Esophagus squamous epithelium (tissue), 5 donors: ENCODE measurements around the gene TSSK2. TPM values are rescaled to one million over a fixed set of nuclear protein-coding genes. Genes with fewer than 3 reads are reported as not detected.
A peak's percentile ranks its signal among the peaks of the same experiment; 100 is the strongest.

Experiments used
- DNase-seq: peaks from one replicate; lab custom pipeline; 2025; lab: John Stamatoyannopoulos, UW
- H3K27ac ChIP-seq, 4 donors: fragments of 200-600 bp; sonication (generic); one replicate each; pipeline ENCODE4 v1.5.1; 2016 to 2019; ENCODE audit warnings: mild to moderate bottlenecking in 1 of 4
- H3K27me3 ChIP-seq, 4 donors: fragments of 200-600 bp; sonication (generic); 1 replicate in 3 of 4; 2 replicates in 1 of 4; pipeline versions ENCODE4 v1.5.1 to v1.6.0; 2017 to 2021; ENCODE audit warnings: antibody characterized with exemption in 1 of 4
- H3K36me3 ChIP-seq, 3 donors: fragments of 200-600 bp; sonication (generic); one replicate each; pipeline ENCODE4 v1.5.1; 2016 to 2019
- H3K4me1 ChIP-seq, 3 donors: fragments of 200-600 bp; sonication (generic); one replicate each; pipeline ENCODE4 v1.5.1; 2017 to 2019
- H3K4me3 ChIP-seq, 4 donors: fragments of 200-600 bp; sonication (generic); 1 replicate in 3 of 4; 2 replicates in 1 of 4; pipeline ENCODE4 v1.5.1; 2016 to 2019; ENCODE audit warnings: mild to moderate bottlenecking in 2 of 4, moderate library complexity in 1 of 4
- H3K9me3 ChIP-seq, 3 donors: fragments of 200-600 bp; sonication (generic); one replicate each; pipeline ENCODE4 v1.5.1; 2016 to 2019
- CTCF ChIP-seq, 6 experiments: fragments of 450-650 bp in 4 of 6; fragments of 200-600 bp in 2 of 6; sonication (generic) in 2 of 6; IDR thresholded peaks; one replicate each; pipeline ENCODE4 v1.5.1; 2016 to 2019; ENCODE audit warnings: antibody characterized with exemption in 6 of 6, mild to moderate bottlenecking in 4 of 6, moderate library complexity in 4 of 6
- POLR2A ChIP-seq, 4 donors: fragments of 450-650 bp; IDR thresholded peaks; one replicate each; pipeline ENCODE4 v1.6.1; 2017; ENCODE audit warnings: antibody characterized with exemption in 4 of 4, mild to moderate bottlenecking in 4 of 4, moderate library complexity in 3 of 4
- WGBS, 2 donors: methylation state at CpG; one replicate each; pipeline ENCODE4 v1.1.5; 2018; 5-methylcytosine and 5-hydroxymethylcytosine counted together
- intact Hi-C: fragments of 100-400 bp; cut with DNase I; formaldehyde crosslinking; loops from one replicate; pipeline ENCODE4 v1.15.0; 2022
- total RNA-seq, 4 donors: library from RNA; depleted of rRNA; stranded (reverse); fragments of >200 nt; gene quantifications; one replicate each; pipeline ENCODE4 v1.1.0, GENCODE V29; 2016
- donor health status: DM: yes; HTN: yes; CAD: no.

Gene TSSK2
- total RNA-seq, 4 donors from 2014 or later: 0.18 TPM; not detected in 3

GRCh38 chr22:19110064-19110458 lies 21.0 kb upstream of the TSSK2 start:
- TF ChIP-seq CTCF (IDR thresholded peaks at IDR 0.05) (no peak), POLR2A (IDR thresholded peaks at IDR 0.05) (no peak)
- H3K9me3 ChIP-seq: no peaks in the 10 kb centered on the region
- H3K4me1 ChIP-seq: peaks cover 14 to 92% (median 35%) of the 10 kb centered on the region in 3 donors
- DNase-seq: no peak
- peaks cover 0 to 14% (median 0%) of the 10 kb centered on the region in 3 donors for H3K36me3 ChIP-seq
- peak overlapping the region; percentile 76 to 87 (median 84) for H3K27ac ChIP-seq
- intact Hi-C loops: no loop called here
- WGBS, 2 donors: 18 to 36% methylated on average over 4 of the region's 4 CpGs
- H3K4me3 ChIP-seq: no peak overlapping the region
- H3K27me3 ChIP-seq: no peaks in the 10 kb centered on the region

- no peaks in the 10 kb centered on the region for H3K9me3 ChIP-seq
- H3K4me1 ChIP-seq: peaks cover 14 to 92% (median 33%) of the 10 kb centered on the region in 3 donors
- H3K27me3 ChIP-seq: no peaks in the 10 kb centered on the region
- intact Hi-C loops: no loop called here
- peaks cover 0 to 16% (median 0%) of the 10 kb centered on the region in 3 donors for H3K36me3 ChIP-seq
- no peak for DNase-seq
- H3K27ac ChIP-seq: peak overlapping the region in 3 of 4 donors; percentile 76 to 87 (median 83)
- H3K4me3 ChIP-seq: no peak overlapping the region
- no peak for TF ChIP-seq POLR2A (IDR thresholded peaks at IDR 0.05)
- no peak for TF ChIP-seq CTCF (IDR thresholded peaks at IDR 0.05)
Observed at GRCh38 chr22:19110646-19111045, 20.5 kb upstream of the TSSK2 start.

GRCh38 chr22:19111140-19111539 lies 20.0 kb upstream of the TSSK2 start:
- no peak for TF ChIP-seq POLR2A (IDR thresholded peaks at IDR 0.05)
- TF ChIP-seq CTCF (IDR thresholded peaks at IDR 0.05): no peak
- intact Hi-C loops: no loop called here
- Histone ChIP-seq H3K27me3 (no peaks in the 10 kb centered on the region), H3K4me1 (peaks cover 14 to 92% (median 28%) of the 10 kb centered on the region in 3 donors), H3K36me3 (peaks cover 0 to 16% (median 0%) of the 10 kb centered on the region in 3 donors), H3K4me3 (no peak overlapping the region), H3K9me3 (no peaks in the 10 kb centered on the region), H3K27ac (peak overlapping the region in 1 of 4 donors; percentile 83)
- no peak for DNase-seq
- 89 to 90% methylated on average over 3 of the region's 3 CpGs for WGBS, 2 donors

- WGBS, 2 donors: 69 to 71% methylated on average over 3 of the region's 3 CpGs
- Histone ChIP-seq H3K27ac (no peak overlapping the region), H3K4me1 (peaks cover 18 to 92% (median 28%) of the 10 kb centered on the region in 3 donors), H3K36me3 (peaks cover 0 to 16% (median 0%) of the 10 kb centered on the region in 3 donors), H3K4me3 (no peak overlapping the region), H3K9me3 (no peaks in the 10 kb centered on the region), H3K27me3 (no peaks in the 10 kb centered on the region)
- DNase-seq: no peak
- TF ChIP-seq CTCF (IDR thresholded peaks at IDR 0.05): no peak
- TF ChIP-seq POLR2A (IDR thresholded peaks at IDR 0.05): no peak
- intact Hi-C loops: no loop called here
Observed at GRCh38 chr22:19111584-19111983, 19.5 kb upstream of the TSSK2 start.

GRCh38 chr22:19113429-19113828 lies 17.7 kb upstream of the TSSK2 start:
- TF ChIP-seq CTCF (IDR thresholded peaks at IDR 0.05) (no peak), POLR2A (IDR thresholded peaks at IDR 0.05) (no peak)
- Histone ChIP-seq H3K36me3 (peaks cover 0 to 16% (median 0%) of the 10 kb centered on the region in 3 donors), H3K9me3 (no peaks in the 10 kb centered on the region), H3K4me1 (peaks cover 22 to 93% (median 39%) of the 10 kb centered on the region in 3 donors), H3K27ac (no peak overlapping the region), H3K27me3 (no peaks in the 10 kb centered on the region), H3K4me3 (no peak overlapping the region)
- DNase-seq: no peak
- intact Hi-C loops: no loop called here
- 96 to 99% methylated on average over 5 of the region's 5 CpGs for WGBS, 2 donors
